GM12878 (cell line): ENCODE data around the gene TEF. TPM values are rescaled to one million over a fixed set of nuclear protein-coding genes. Genes with fewer than 3 reads are reported as not detected.

ENCODE experiments used
- ATF3 ChIP-seq: IDR thresholded peaks from 2 replicates; pipeline ENCODE4 v1.6.1; 2011; ENCODE audit warnings: low read depth, mild to moderate bottlenecking, low read length, moderate library complexity, borderline replicate concordance; ENCODE audit errors: extremely low read depth
- BRCA1 ChIP-seq: IDR thresholded peaks from 2 replicates; pipeline ENCODE4 v1.6.1; 2011; ENCODE audit warnings: low read depth, low read length, improper control_type of control experiment
- CEBPB ChIP-seq, 2 experiments: fragments of 150-350 bp in 1 of 2; IDR thresholded peaks; 2 replicates each; pipeline ENCODE4 v1.6.1; 2012 to 2014; ENCODE audit warnings: low read depth in 2 of 2, low read length in 2 of 2, borderline replicate concordance in 1 of 2, inconsistent platforms in 1 of 2
- CEBPZ ChIP-seq: fragments of 150-350 bp; IDR thresholded peaks from 2 replicates; pipeline ENCODE4 v1.6.1; 2016; ENCODE audit warnings: low read depth, low read length
- CUX1 ChIP-seq: IDR thresholded peaks from 2 replicates; pipeline ENCODE4 v1.6.1; 2012; ENCODE audit warnings: improper control_type of control experiment, low read depth, low read length; ENCODE audit not compliant: insufficient replicate concordance
- EED ChIP-seq: sonication (generic); IDR thresholded peaks from 2 replicates; pipeline ENCODE4 v1.6.1; 2016; ENCODE audit warnings: antibody characterized with exemption, low read depth
- FOXK2 ChIP-seq: fragments of 450-650 bp; IDR thresholded peaks from 2 replicates; pipeline ENCODE4 v1.6.1; 2017; ENCODE audit warnings: mild to moderate bottlenecking, moderate library complexity
- IKZF2 ChIP-seq, 2 experiments: fragments of 450-650 bp; IDR thresholded peaks; 2 replicates each; pipeline ENCODE4 v1.6.1; 2017; ENCODE audit warnings: mild to moderate bottlenecking in 2 of 2, moderate library complexity in 2 of 2
- POLR2AphosphoS2 ChIP-seq: IDR thresholded peaks from 2 replicates; pipeline ENCODE4 v1.6.1; 2011; ENCODE audit warnings: low read depth, mild to moderate bottlenecking, low read length, improper control_type of control experiment, moderate library complexity
- TBL1XR1 ChIP-seq: IDR thresholded peaks from 2 replicates; pipeline ENCODE4 v1.6.1; 2012; ENCODE audit warnings: low read depth, low read length, improper control_type of control experiment
- TCF3 ChIP-seq: IDR thresholded peaks from 2 replicates; pipeline ENCODE4 v1.6.1; 2012; ENCODE audit warnings: low read depth, mild to moderate bottlenecking, low read length, borderline replicate concordance; ENCODE audit not compliant: insufficient read depth
- polyA plus RNA-seq, 11 experiments: library from polyadenylated mRNA; depleted of rRNA in 4 of 11; unstranded in 6 of 11; stranded (reverse) in 5 of 11; fragments of >200 nt; fragmentation: Nextera tagmentation in 4 of 11; fragmentation: Illumina TruSeq in 1 of 11; extraction: Ambion mirVana in 4 of 11; extraction: Trizol in 1 of 11; gene quantifications; 1 replicate in 1 of 11; 2 replicates in 10 of 11; pipeline versions ENCODE4 v1.2.1 to v1.2.3, GENCODE V29; 2011 to 2016; ENCODE audit warnings: inconsistent platforms in 2 of 11, missing spikeins in 2 of 11, low read depth in 1 of 11
- total RNA-seq, 4 experiments: library from RNA; depleted of rRNA in 3 of 4; stranded (reverse); fragments of >200 nt in 3 of 4; fragmentation: Illumina TruSeq in 1 of 4; extraction: Trizol in 1 of 4; gene quantifications; 2 replicates each; pipeline versions ENCODE4 v1.2.1 to v1.2.3, GENCODE V29; 2013 to 2021
- TF ChIP-seq, protein P1 (sequence below): IDR thresholded peaks from 2 replicates; pipeline ENCODE4 v1.6.1; 2011; ENCODE audit warnings: mild to moderate bottlenecking, low read depth, low read length, moderate library complexity; ENCODE audit not compliant: insufficient replicate concordance
- TF ChIP-seq, protein P2 (sequence below), 3 experiments: IDR thresholded peaks in 2 of 3; conservative IDR thresholded peaks in 1 of 3; 2 replicates each; pipeline ENCODE4 v1.5.1; 2011; ENCODE audit warnings: low read depth in 3 of 3, low read length in 3 of 3, mild to moderate bottlenecking in 3 of 3, control low read depth in 2 of 3, moderate library complexity in 2 of 3, inconsistent platforms in 1 of 3, mixed read lengths in 1 of 3; ENCODE audit not compliant: control insufficient read depth in 2 of 3, insufficient read depth in 1 of 3; ENCODE audit errors: extremely low read depth in 1 of 3

The TEF gene
- total and polyA plus RNA-seq, 10 of the 15 experiments (the other 5 are each of a cell fraction or from before 2014, with no cell fraction given), result 0.23 to 4.9 (median 3.2) TPM

GRCh38 chr22:41448189-41448808 lies 66.6 kb downstream of the TEF start (continued):
- no peak for TF ChIP-seq CUX1
- TF ChIP-seq IKZF2 (IDR thresholded peaks at IDR 0.05), result peak; percentile 97
- TF ChIP-seq FOXK2, result no peak
- TF ChIP-seq, protein P1, sequence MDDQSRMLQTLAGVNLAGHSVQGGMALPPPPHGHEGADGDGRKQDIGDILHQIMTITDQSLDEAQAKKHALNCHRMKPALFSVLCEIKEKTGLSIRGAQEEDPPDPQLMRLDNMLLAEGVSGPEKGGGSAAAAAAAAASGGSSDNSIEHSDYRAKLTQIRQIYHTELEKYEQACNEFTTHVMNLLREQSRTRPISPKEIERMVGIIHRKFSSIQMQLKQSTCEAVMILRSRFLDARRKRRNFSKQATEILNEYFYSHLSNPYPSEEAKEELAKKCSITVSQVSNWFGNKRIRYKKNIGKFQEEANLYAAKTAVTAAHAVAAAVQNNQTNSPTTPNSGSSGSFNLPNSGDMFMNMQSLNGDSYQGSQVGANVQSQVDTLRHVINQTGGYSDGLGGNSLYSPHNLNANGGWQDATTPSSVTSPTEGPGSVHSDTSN, result peak; percentile 55
- no peak; the same call in 1 of the 2 replicates for TF ChIP-seq POLR2AphosphoS2
- no peak for TF ChIP-seq CEBPZ
- TF ChIP-seq BRCA1, result peak; percentile 25; the same call in 1 of the 2 replicates
- TF ChIP-seq, protein P2, sequence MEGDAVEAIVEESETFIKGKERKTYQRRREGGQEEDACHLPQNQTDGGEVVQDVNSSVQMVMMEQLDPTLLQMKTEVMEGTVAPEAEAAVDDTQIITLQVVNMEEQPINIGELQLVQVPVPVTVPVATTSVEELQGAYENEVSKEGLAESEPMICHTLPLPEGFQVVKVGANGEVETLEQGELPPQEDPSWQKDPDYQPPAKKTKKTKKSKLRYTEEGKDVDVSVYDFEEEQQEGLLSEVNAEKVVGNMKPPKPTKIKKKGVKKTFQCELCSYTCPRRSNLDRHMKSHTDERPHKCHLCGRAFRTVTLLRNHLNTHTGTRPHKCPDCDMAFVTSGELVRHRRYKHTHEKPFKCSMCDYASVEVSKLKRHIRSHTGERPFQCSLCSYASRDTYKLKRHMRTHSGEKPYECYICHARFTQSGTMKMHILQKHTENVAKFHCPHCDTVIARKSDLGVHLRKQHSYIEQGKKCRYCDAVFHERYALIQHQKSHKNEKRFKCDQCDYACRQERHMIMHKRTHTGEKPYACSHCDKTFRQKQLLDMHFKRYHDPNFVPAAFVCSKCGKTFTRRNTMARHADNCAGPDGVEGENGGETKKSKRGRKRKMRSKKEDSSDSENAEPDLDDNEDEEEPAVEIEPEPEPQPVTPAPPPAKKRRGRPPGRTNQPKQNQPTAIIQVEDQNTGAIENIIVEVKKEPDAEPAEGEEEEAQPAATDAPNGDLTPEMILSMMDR (IDR thresholded peaks at IDR 0.05 in 2 of 3, conservative IDR thresholded peaks at IDR 0.05 in 1 of 3; ENCODE audit: control insufficient read depth in 2 of 3, extremely low read depth in 1 of 3, insufficient read depth in 1 of 3, low read depth in 3 of 3, low read length in 3 of 3), result no peak
- no peak; a peak in 1 of 4 replicates for TF ChIP-seq CEBPB (IDR thresholded peaks at IDR 0.05; ENCODE audit: borderline replicate concordance in 1 of 2, low read depth in 2 of 2, low read length in 2 of 2)
- TF ChIP-seq EED, result peak; percentile 94
- peak; percentile 21; the same call in 1 of the 2 replicates for TF ChIP-seq TBL1XR1
- no peak for TF ChIP-seq ATF3
- no peak for TF ChIP-seq TCF3
